HL-60/S4 (cell line): ENCODE data around the gene EXOSC2.

ENCODE experiments used
- in situ Hi-C: fragments of 300-500 bp; cut with MboI; formaldehyde crosslinking; loops from 2 replicates; pipeline ENCODE4 v1.14.3; 2022; ENCODE audit warnings: low sequenced_read_pairs

The EXOSC2 gene

GRCh38 chr9:130693426-130694191 lies at the start of gene EXOSC2:
EXOSC2 (plus strand) TSS chr9:130693780; CDS start chr9:130693792, 12 bp downstream.
- in situ Hi-C loops, result no loop called here

- in situ Hi-C loops, result no loop called here
Observed at GRCh38 chr9:130651221-130651620, 42.4 kb upstream of the EXOSC2 start.

GRCh38 chr9:130651752-130652151 lies 41.8 kb upstream of the EXOSC2 start:
- in situ Hi-C loops, result no loop called here

GRCh38 chr9:130654879-130655278 lies 38.7 kb upstream of the EXOSC2 start:
- in situ Hi-C loops, result no loop called here

- in situ Hi-C loops, result no loop called here
Observed at GRCh38 chr9:130658893-130659698, 34.5 kb upstream of the EXOSC2 start.

GRCh38 chr9:130659699-130660248 lies 33.8 kb upstream of the EXOSC2 start:
- in situ Hi-C loops, result no loop called here

GRCh38 chr9:130660326-130660682 lies 33.3 kb upstream of the EXOSC2 start:
- in situ Hi-C loops, result no loop called here

- in situ Hi-C loops, result no loop called here
Observed at GRCh38 chr9:130660683-130661450, 32.7 kb upstream of the EXOSC2 start.

GRCh38 chr9:130661451-130662098 lies 32.0 kb upstream of the EXOSC2 start:
- in situ Hi-C loops, result no loop called here

- in situ Hi-C loops, result no loop called here
Observed at GRCh38 chr9:130662099-130662969, 31.2 kb upstream of the EXOSC2 start.

- in situ Hi-C loops, result no loop called here
Observed at GRCh38 chr9:130662970-130663257, 30.7 kb upstream of the EXOSC2 start.

GRCh38 chr9:130663258-130663976 lies 30.2 kb upstream of the EXOSC2 start:
- in situ Hi-C loops, result no loop called here

GRCh38 chr9:130663977-130664250 lies 29.7 kb upstream of the EXOSC2 start:
- in situ Hi-C loops, result no loop called here

- in situ Hi-C loops, result no loop called here
Observed at GRCh38 chr9:130664251-130665028, 29.1 kb upstream of the EXOSC2 start, which contains the start of gene PRDM12. PRDM12 (plus strand) TSS chr9:130664594; CDS start chr9:130664654, 60 bp downstream.

- in situ Hi-C loops, result no loop called here
Observed at GRCh38 chr9:130665029-130665430, 28.6 kb upstream of the EXOSC2 start.

GRCh38 chr9:130665431-130666392 lies 27.9 kb upstream of the EXOSC2 start:
- in situ Hi-C loops, result no loop called here

- in situ Hi-C loops, result no loop called here
Observed at GRCh38 chr9:130666393-130667119, 27.0 kb upstream of the EXOSC2 start.
